ENCODE measurements around the gene RBM7.

- TF ChIP-seq, protein P1, sequence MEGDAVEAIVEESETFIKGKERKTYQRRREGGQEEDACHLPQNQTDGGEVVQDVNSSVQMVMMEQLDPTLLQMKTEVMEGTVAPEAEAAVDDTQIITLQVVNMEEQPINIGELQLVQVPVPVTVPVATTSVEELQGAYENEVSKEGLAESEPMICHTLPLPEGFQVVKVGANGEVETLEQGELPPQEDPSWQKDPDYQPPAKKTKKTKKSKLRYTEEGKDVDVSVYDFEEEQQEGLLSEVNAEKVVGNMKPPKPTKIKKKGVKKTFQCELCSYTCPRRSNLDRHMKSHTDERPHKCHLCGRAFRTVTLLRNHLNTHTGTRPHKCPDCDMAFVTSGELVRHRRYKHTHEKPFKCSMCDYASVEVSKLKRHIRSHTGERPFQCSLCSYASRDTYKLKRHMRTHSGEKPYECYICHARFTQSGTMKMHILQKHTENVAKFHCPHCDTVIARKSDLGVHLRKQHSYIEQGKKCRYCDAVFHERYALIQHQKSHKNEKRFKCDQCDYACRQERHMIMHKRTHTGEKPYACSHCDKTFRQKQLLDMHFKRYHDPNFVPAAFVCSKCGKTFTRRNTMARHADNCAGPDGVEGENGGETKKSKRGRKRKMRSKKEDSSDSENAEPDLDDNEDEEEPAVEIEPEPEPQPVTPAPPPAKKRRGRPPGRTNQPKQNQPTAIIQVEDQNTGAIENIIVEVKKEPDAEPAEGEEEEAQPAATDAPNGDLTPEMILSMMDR (conservative IDR thresholded peaks at IDR 0.05; ENCODE audit: low read length): no peak
- TF ChIP-seq EZH2phosphoT487 (IDR thresholded peaks at IDR 0.05; ENCODE audit: borderline replicate concordance, low read depth, low read length): no peak
These were observed 31.4 kb upstream of the RBM7 start for GRCh38 chr11:114368918-114369680.

Data from OCI-LY7 (cell line).